SU-DHL-6 (cell line): ENCODE data around the gene NTSR1.

Experiments
- H2AFZ ChIP-seq: fragments of 200-600 bp; sonication (generic); 2 replicates; pipeline ENCODE4 v1.6.1; 2014; ENCODE audit warnings: low read depth, mild to moderate bottlenecking, moderate library complexity, mixed read lengths, antibody characterized with exemption, low read length; ENCODE audit not compliant: severe bottlenecking
- H3F3A ChIP-seq: fragments of 200-600 bp; shearing (Covaris generic); 2 replicates; pipeline ENCODE4 v1.6.0; 2016; ENCODE audit warnings: antibody characterized with exemption, mild to moderate bottlenecking; ENCODE audit not compliant: insufficient read depth
- H3K27ac ChIP-seq: fragments of 200-600 bp; sonication (generic); 2 replicates; pipeline ENCODE4 v1.5.1; 2016; ENCODE audit warnings: low read depth, mild to moderate bottlenecking, low read length, moderate library complexity, mixed read lengths
- H3K27me3 ChIP-seq: fragments of 200-600 bp; sonication (generic), shearing (Covaris generic); 2 replicates; pipeline ENCODE4 v1.6.0; 2014; ENCODE audit warnings: mild to moderate bottlenecking, low read length
- H3K36me3 ChIP-seq: fragments of 200-600 bp; sonication (generic); 2 replicates; pipeline ENCODE4 v1.6.1; 2014; ENCODE audit warnings: mild to moderate bottlenecking, low read length, mixed read lengths
- H3K4me2 ChIP-seq: fragments of 300-600, 200-600 bp; shearing (Covaris generic), sonication (generic); 2 replicates; pipeline ENCODE4 v1.6.0; 2014; ENCODE audit warnings: low read length, low read depth, mild to moderate bottlenecking; ENCODE audit not compliant: poor library complexity, severe bottlenecking
- H3K4me3 ChIP-seq: fragments of 200-600 bp; sonication (generic); 2 replicates; pipeline ENCODE4 v1.5.1; 2014; ENCODE audit warnings: antibody characterized with exemption, low read length, mild to moderate bottlenecking, mixed read lengths; ENCODE audit not compliant: insufficient read depth, poor library complexity, severe bottlenecking
- H3K79me2 ChIP-seq: fragments of 200-600 bp; sonication (generic); 2 replicates; pipeline ENCODE4 v1.6.1; 2014; ENCODE audit warnings: mild to moderate bottlenecking, low read length, moderate library complexity; ENCODE audit not compliant: insufficient read depth
- H3K9ac ChIP-seq: fragments of 200-600 bp; sonication (generic); 2 replicates; pipeline ENCODE4 v1.7.0; 2014; ENCODE audit warnings: mild to moderate bottlenecking, low read length
- H3K9me2 ChIP-seq: fragments of 200-600 bp; sonication (generic); replicated peaks from 2 replicates; pipeline ENCODE4 v1.6.1; 2014; ENCODE audit warnings: low read length; ENCODE audit not compliant: insufficient read depth
- H3K9me3 ChIP-seq: fragments of 200-600 bp; sonication (generic); 2 replicates; pipeline ENCODE4 v1.6.1; 2014; ENCODE audit warnings: low read length, mixed read lengths; ENCODE audit not compliant: insufficient read depth
- H4K20me1 ChIP-seq: fragments of 200-600 bp; sonication (generic); 2 replicates; pipeline ENCODE4 v1.6.1; 2014; ENCODE audit warnings: low read depth, mild to moderate bottlenecking, antibody characterized with exemption, low read length, moderate library complexity, mixed read lengths
- CTCF ChIP-seq: fragments of 200-600 bp; sonication (generic); IDR thresholded peaks from one replicate; pipeline ENCODE4 v1.5.1; 2017; ENCODE audit warnings: antibody characterized with exemption, mild to moderate bottlenecking, low read length, moderate library complexity; ENCODE audit not compliant: insufficient read depth, poor library complexity, severe bottlenecking
- EZH2phosphoT487 ChIP-seq: fragments of 200-600 bp; sonication (generic), shearing (Covaris generic); conservative IDR thresholded peaks from 2 replicates; pipeline ENCODE4 v1.6.1; 2018; ENCODE audit warnings: mild to moderate bottlenecking, antibody characterized with exemption, low read length, moderate library complexity, mixed read lengths

Gene NTSR1

DNA sequence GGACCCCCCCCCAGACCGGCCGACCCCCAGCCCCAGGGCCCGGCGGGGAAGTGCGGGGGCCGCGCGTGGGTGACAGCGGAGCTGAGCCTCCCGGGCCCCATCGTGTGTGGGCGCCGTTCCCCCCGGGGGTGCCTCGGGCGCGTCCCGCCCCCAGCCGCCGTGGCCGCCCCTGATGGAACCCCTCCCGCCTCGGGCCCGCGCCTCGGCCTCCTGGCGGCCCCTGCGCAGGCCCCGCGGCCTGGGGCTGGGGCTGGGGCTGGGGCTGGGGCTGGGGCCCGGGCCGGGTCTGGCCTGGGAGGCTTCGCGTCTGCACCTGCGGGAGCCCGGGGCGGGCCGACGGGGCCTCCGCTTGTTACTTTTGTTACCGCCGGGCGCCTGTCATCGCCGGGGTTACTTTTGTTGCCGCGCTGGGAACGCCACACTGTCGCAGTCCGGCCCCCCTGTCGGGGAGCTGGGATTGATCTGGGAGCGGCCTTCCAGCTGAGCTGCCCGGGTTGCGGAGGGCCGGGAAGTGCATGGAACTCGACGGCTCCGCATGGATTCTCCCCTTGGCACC is 96.6 kb downstream of the NTSR1 start:
- Histone ChIP-seq H4K20me1 (no peaks in the 10 kb centered on the region; the same call in 1 of the 2 replicates), H3K27me3 (no peaks in the 10 kb centered on the region), H3K79me2 (peaks cover 9% of the 10 kb centered on the region), H3K4me2 (peak overlapping the region; percentile 84), H3F3A (peaks cover 14% of the 10 kb centered on the region), H3K9me3 (no peaks in the 10 kb centered on the region), H3K36me3 (no peaks in the 10 kb centered on the region), H3K9me2 (no peaks in the 10 kb centered on the region), H3K4me3 (peak overlapping the region; percentile 93), H3K9ac (peak overlapping the region; percentile 90), H3K27ac (peak overlapping the region; percentile 58), H2AFZ (peak overlapping the region; percentile 44)
- no peak for TF ChIP-seq EZH2phosphoT487
- TF ChIP-seq CTCF: no peak

- H3K4me3 ChIP-seq: peak overlapping the region; percentile 93
- TF ChIP-seq CTCF (no peak), EZH2phosphoT487 (no peak)
- peaks cover 10% of the 10 kb centered on the region for H3F3A ChIP-seq
- no peak overlapping the region for H2AFZ ChIP-seq
- no peaks in the 10 kb centered on the region; the same call in 1 of the 2 replicates for H4K20me1 ChIP-seq
- H3K36me3 ChIP-seq: no peaks in the 10 kb centered on the region
- H3K9me2 ChIP-seq: no peaks in the 10 kb centered on the region
- H3K9ac ChIP-seq: peak overlapping the region; percentile 90
- peak overlapping the region; percentile 84 for H3K4me2 ChIP-seq
- peaks cover 9% of the 10 kb centered on the region for H3K79me2 ChIP-seq
- H3K27ac ChIP-seq: no peak overlapping the region; the same call in 1 of the 2 replicates
- no peaks in the 10 kb centered on the region for H3K9me3 ChIP-seq
- no peaks in the 10 kb centered on the region for H3K27me3 ChIP-seq
Measured at GRCh38 chr20:62805711-62806382, 97.2 kb downstream of the NTSR1 start.

DNA sequence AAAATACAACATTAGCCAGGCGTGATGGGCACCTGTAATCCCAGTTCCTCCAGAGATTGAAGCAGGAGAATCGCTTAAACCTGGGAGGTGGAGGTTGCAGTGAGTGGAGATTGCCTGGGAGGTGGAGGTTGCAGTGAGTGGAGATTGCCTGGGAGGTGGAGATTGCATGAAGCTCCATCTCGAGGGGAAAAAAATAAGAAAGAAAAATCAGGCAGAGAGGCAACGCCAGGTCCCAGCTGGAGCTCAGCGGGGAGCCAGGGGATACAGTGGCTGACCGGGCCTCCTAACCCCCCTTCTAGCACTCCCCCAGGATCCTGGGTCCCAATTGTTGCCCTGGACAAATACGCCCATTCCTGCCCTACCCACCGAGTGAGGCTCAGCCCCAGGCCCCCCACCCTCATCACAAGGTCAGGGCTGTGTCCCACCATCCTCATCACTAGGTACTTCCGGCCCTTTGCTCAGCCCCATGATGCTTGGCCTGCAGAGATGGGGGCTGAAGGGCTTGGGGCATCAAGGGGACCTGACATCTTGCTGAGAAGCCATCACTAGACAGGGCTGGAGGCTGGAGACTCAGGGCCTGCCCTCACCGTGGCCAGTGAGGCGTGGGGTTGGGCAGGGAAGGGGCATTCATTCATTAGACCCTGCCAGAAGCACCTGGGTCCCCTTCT is 97.9 kb downstream of the NTSR1 start:
- Histone ChIP-seq H3K27ac (no peak overlapping the region), H3K9me2 (no peaks in the 10 kb centered on the region), H4K20me1 (no peaks in the 10 kb centered on the region; the same call in 1 of the 2 replicates), H3K79me2 (peaks cover 9% of the 10 kb centered on the region), H3K9me3 (no peaks in the 10 kb centered on the region), H3K4me2 (peak overlapping the region; percentile 84), H3K36me3 (no peaks in the 10 kb centered on the region), H3F3A (peaks cover 10% of the 10 kb centered on the region), H3K27me3 (no peaks in the 10 kb centered on the region), H3K4me3 (no peak overlapping the region), H3K9ac (0 out of 2 replicates have a peak overlapping the region, but pooled peaks have one; percentile 90), H2AFZ (no peak overlapping the region)
- TF ChIP-seq EZH2phosphoT487 (no peak), CTCF (no peak)
